ENCODE measurements around the gene CCSAP.

GRCh38 chr1:229288516-229288915 is 54.3 kb downstream of the CCSAP start:
- no peak for TF ChIP-seq REST (IDR thresholded peaks at IDR 0.05; ENCODE audit: insufficient read depth in 1 of 2, low read depth in 2 of 2, low read length in 2 of 2)
- no peak for TF ChIP-seq POLR2AphosphoS5 (IDR thresholded peaks at IDR 0.05; ENCODE audit: low read depth, low read length)
- no peak for TF ChIP-seq TAF1 (IDR thresholded peaks at IDR 0.05; ENCODE audit: borderline replicate concordance, insufficient read depth, low read length)

Data from PFSK-1 (cell line).